SK-N-SH treated with all-trans-retinoic acid at 6 μM for 48 hours (cell line): Measurements from ENCODE around the gene SERPINC1.

ENCODE experiments used
- ATAC-seq: fragments of 200-7000 bp; cut with Tn5 transposase; 3 replicates; pipeline ENCODE4 v1.9.1; 2020; ENCODE audit warnings: mild to moderate bottlenecking, moderate library complexity
- ARNTL ChIP-seq: fragments of 450-650 bp; formaldehyde crosslinking; IDR thresholded peaks from 2 replicates; pipeline ENCODE4 v1.5.0; 2020; ENCODE audit warnings: low read depth, mild to moderate bottlenecking, moderate library complexity, borderline replicate concordance
- BACH2 ChIP-seq: fragments of 250-450 bp; sonication (Bioruptor Pico); IDR thresholded peaks from 2 replicates; pipeline ENCODE4 v1.9.0; 2021; ENCODE audit warnings: mild to moderate bottlenecking, borderline replicate concordance
- CSRNP3 ChIP-seq: fragments of 250-450 bp; sonication (Bioruptor Pico); IDR thresholded peaks from 2 replicates; pipeline ENCODE4 v1.5.1; 2021; ENCODE audit warnings: mild to moderate bottlenecking, moderate library complexity
- ESRRG ChIP-seq: fragments of 250-450 bp; sonication (Bioruptor Pico); IDR thresholded peaks from 2 replicates; pipeline ENCODE4 v1.6.1; 2021; ENCODE audit warnings: mild to moderate bottlenecking
- GLIS3 ChIP-seq: fragments of 250-450 bp; sonication (Bioruptor Pico); IDR thresholded peaks from 2 replicates; pipeline ENCODE4 v1.5.0; 2020; ENCODE audit warnings: mild to moderate bottlenecking, moderate library complexity
- ISL1 ChIP-seq: fragments of 250-450 bp; sonication (Bioruptor Pico); IDR thresholded peaks from 2 replicates; pipeline ENCODE4 v2.1.2; 2022; ENCODE audit warnings: mild to moderate bottlenecking, moderate library complexity
- OSR1 ChIP-seq: fragments of 250-450 bp; sonication (Bioruptor Pico); IDR thresholded peaks from 2 replicates; pipeline ENCODE4 v1.8.0; 2022; ENCODE audit warnings: moderate library complexity, mild to moderate bottlenecking, inconsistent platforms
- PATZ1 ChIP-seq: fragments of 250-450 bp; sonication (Bioruptor Pico); IDR thresholded peaks from 2 replicates; pipeline ENCODE4 v1.8.0; 2020; ENCODE audit warnings: mild to moderate bottlenecking, moderate library complexity, borderline replicate concordance
- POU6F1 ChIP-seq: fragments of 250-450 bp; sonication (Bioruptor Pico); IDR thresholded peaks from 2 replicates; pipeline ENCODE4 v1.8.0; 2021; ENCODE audit warnings: low read depth, mild to moderate bottlenecking, moderate library complexity, borderline replicate concordance
- PPARA ChIP-seq: fragments of 250-450 bp; sonication (Bioruptor Pico); IDR thresholded peaks from 2 replicates; pipeline ENCODE4 v1.5.0; 2020; ENCODE audit warnings: mild to moderate bottlenecking, borderline replicate concordance
- RARB ChIP-seq: fragments of 250-450 bp; sonication (Bioruptor Pico); IDR thresholded peaks from 2 replicates; pipeline ENCODE4 v1.8.0; 2021; ENCODE audit warnings: mild to moderate bottlenecking, moderate library complexity
- SNAI2 ChIP-seq: fragments of 250-450 bp; sonication (Bioruptor Pico); IDR thresholded peaks from 2 replicates; pipeline ENCODE4 v1.5.0; 2020; ENCODE audit warnings: mild to moderate bottlenecking, moderate library complexity
- TCF4 ChIP-seq: fragments of 250-450 bp; sonication (Bioruptor Pico); IDR thresholded peaks from 2 replicates; pipeline ENCODE4 v1.8.0; 2021; ENCODE audit warnings: mild to moderate bottlenecking, moderate library complexity, borderline replicate concordance
- TOX ChIP-seq: fragments of 250-450 bp; sonication (Bioruptor Pico); IDR thresholded peaks from 2 replicates; pipeline ENCODE4 v1.8.0; 2021; ENCODE audit warnings: mild to moderate bottlenecking, moderate library complexity, borderline replicate concordance
- ZC3H10 ChIP-seq: fragments of 250-450 bp; sonication (Bioruptor Pico); IDR thresholded peaks from 2 replicates; pipeline ENCODE4 v1.5.1; 2021; ENCODE audit warnings: mild to moderate bottlenecking, moderate library complexity
- ZFP3 ChIP-seq: fragments of 250-450 bp; sonication (Bioruptor Pico); IDR thresholded peaks from 2 replicates; pipeline ENCODE4 v1.5.0; 2020; ENCODE audit warnings: mild to moderate bottlenecking, moderate library complexity
- ZFP30 ChIP-seq: fragments of 450-650 bp; formaldehyde crosslinking; IDR thresholded peaks from 2 replicates; pipeline ENCODE4 v1.5.0; 2022; ENCODE audit warnings: mild to moderate bottlenecking, moderate library complexity
- ZNF565 ChIP-seq: fragments of 450-650 bp; formaldehyde crosslinking; conservative IDR thresholded peaks from 2 replicates; pipeline ENCODE4 v1.5.0; 2020; ENCODE audit warnings: low read depth, mild to moderate bottlenecking, moderate library complexity
- ZNF70 ChIP-seq: fragments of 450-650 bp; formaldehyde crosslinking; IDR thresholded peaks from 2 replicates; pipeline ENCODE4 v1.5.0; 2020; ENCODE audit warnings: mild to moderate bottlenecking, moderate library complexity
- ZNF8 ChIP-seq: fragments of 450-650 bp; formaldehyde crosslinking; IDR thresholded peaks from 2 replicates; pipeline ENCODE4 v1.5.0; 2020; ENCODE audit warnings: mild to moderate bottlenecking, moderate library complexity
- TF ChIP-seq, protein P1 (sequence below): fragments of 250-450 bp; sonication (Bioruptor Pico); IDR thresholded peaks from 2 replicates; pipeline ENCODE4 v1.5.0; 2020; ENCODE audit warnings: mild to moderate bottlenecking, moderate library complexity

The SERPINC1 gene

GRCh38 chr1:173888749-173889148 is 28.4 kb downstream of the SERPINC1 start:
- ATAC-seq, result no peak
- TF ChIP-seq TCF4 (CRISPR knock-in tag), result no peak
- TF ChIP-seq PPARA (CRISPR knock-in tag), result no peak
- no peak for TF ChIP-seq ZNF70 (CRISPR knock-in tag)

DNA sequence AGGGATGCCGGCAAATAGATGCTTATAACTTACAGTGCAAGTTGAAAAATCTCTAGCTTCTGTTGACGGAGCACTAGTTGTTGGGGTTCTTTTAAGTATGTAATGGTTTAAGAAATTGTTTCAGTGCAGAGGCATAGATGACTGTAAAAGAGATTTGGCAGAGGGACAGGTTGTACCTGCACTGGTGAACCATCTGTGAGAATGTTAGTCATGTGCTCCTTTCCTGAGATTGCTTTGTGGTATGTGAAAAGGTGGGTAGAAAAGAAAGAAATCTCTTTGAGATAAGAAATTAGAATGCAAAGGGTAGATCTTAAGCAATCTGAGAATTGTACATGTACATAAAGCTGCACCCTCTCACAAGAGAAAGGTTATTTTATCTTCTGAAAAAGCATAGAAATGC is 29.5 kb downstream of the SERPINC1 start:
- ATAC-seq, result no peak
- TF ChIP-seq TCF4 (CRISPR knock-in tag) (no peak), ZNF8 (no peak), PPARA (CRISPR knock-in tag) (no peak), BACH2 (CRISPR knock-in tag) (no peak), ISL1 (no peak), OSR1 (CRISPR knock-in tag) (no peak), ZC3H10 (CRISPR knock-in tag) (no peak), TOX (CRISPR knock-in tag) (no peak), RARB (no peak), POU6F1 (CRISPR knock-in tag) (no peak), ZFP30 (CRISPR knock-in tag) (no peak), CSRNP3 (CRISPR knock-in tag) (no peak), ZNF70 (CRISPR knock-in tag) (no peak)
- TF ChIP-seq, protein P1, sequence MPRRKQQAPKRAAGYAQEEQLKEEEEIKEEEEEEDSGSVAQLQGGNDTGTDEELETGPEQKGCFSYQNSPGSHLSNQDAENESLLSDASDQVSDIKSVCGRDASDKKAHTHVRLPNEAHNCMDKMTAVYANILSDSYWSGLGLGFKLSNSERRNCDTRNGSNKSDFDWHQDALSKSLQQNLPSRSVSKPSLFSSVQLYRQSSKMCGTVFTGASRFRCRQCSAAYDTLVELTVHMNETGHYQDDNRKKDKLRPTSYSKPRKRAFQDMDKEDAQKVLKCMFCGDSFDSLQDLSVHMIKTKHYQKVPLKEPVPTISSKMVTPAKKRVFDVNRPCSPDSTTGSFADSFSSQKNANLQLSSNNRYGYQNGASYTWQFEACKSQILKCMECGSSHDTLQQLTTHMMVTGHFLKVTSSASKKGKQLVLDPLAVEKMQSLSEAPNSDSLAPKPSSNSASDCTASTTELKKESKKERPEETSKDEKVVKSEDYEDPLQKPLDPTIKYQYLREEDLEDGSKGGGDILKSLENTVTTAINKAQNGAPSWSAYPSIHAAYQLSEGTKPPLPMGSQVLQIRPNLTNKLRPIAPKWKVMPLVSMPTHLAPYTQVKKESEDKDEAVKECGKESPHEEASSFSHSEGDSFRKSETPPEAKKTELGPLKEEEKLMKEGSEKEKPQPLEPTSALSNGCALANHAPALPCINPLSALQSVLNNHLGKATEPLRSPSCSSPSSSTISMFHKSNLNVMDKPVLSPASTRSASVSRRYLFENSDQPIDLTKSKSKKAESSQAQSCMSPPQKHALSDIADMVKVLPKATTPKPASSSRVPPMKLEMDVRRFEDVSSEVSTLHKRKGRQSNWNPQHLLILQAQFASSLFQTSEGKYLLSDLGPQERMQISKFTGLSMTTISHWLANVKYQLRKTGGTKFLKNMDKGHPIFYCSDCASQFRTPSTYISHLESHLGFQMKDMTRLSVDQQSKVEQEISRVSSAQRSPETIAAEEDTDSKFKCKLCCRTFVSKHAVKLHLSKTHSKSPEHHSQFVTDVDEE (CRISPR knock-in tag), result no peak
- TF ChIP-seq, all 23 proteins: peak for 0

- no peak for TF ChIP-seq ZNF565 (CRISPR knock-in tag)
- TF ChIP-seq BACH2 (CRISPR knock-in tag), result no peak
- TF ChIP-seq ESRRG (CRISPR knock-in tag), result no peak
- TF ChIP-seq SNAI2 (CRISPR knock-in tag), result no peak
- TF ChIP-seq TCF4 (CRISPR knock-in tag), result no peak
- TF ChIP-seq ARNTL (CRISPR knock-in tag), result no peak
- no peak for TF ChIP-seq ISL1
- no peak for TF ChIP-seq ZNF70 (CRISPR knock-in tag)
- TF ChIP-seq, protein P1 (CRISPR knock-in tag), result no peak
- no peak for TF ChIP-seq OSR1 (CRISPR knock-in tag)
- no peak for TF ChIP-seq PATZ1 (CRISPR knock-in tag)
- no peak for TF ChIP-seq ZFP3 (CRISPR knock-in tag)
- TF ChIP-seq GLIS3, result no peak
- no peak for ATAC-seq
Measured at GRCh38 chr1:173886746-173887611, 30.1 kb downstream of the SERPINC1 start.
